Measurements from ENCODE around the gene RBPJL. TPM values are rescaled to one million over a fixed set of nuclear protein-coding genes. Genes with fewer than 3 reads are reported as not detected.

The RBPJL gene
- total and polyA plus RNA-seq, 2 experiments from 2014 or later: not detected

DNA sequence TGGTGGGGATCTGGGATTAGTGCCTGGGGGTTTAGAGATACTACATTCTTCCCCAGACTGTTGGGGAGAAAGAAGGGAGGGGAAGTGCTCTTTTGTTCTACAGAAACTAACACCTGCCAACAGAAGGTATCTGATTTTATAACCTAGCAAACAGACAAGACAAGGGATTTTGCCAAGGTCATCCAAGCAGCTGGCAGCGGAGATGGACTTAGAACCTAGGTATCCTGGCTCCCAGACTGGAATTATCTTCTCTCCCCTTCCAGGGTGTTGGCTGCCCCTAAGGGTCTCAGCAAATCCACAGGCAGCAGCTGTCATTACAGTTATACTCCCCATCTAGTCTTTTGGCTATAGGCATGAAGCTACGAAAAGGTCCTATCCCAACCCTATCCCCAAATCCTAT lies 33.2 kb downstream of the RBPJL start:
- H3K4me3 ChIP-seq: no peak overlapping the region
- H3K9me3 ChIP-seq (ENCODE audit: low read depth): no peaks in the 10 kb centered on the region
- H3K4me2 ChIP-seq: peak overlapping the region; percentile 87
- H3K4me1 ChIP-seq (ENCODE audit: insufficient read depth): peaks cover 82% of the 10 kb centered on the region
- H3K27me3 ChIP-seq: no peaks in the 10 kb centered on the region
- H3K9me2 ChIP-seq (replicated peaks; ENCODE audit: insufficient read depth): no peaks in the 10 kb centered on the region
- TF ChIP-seq, protein P1, sequence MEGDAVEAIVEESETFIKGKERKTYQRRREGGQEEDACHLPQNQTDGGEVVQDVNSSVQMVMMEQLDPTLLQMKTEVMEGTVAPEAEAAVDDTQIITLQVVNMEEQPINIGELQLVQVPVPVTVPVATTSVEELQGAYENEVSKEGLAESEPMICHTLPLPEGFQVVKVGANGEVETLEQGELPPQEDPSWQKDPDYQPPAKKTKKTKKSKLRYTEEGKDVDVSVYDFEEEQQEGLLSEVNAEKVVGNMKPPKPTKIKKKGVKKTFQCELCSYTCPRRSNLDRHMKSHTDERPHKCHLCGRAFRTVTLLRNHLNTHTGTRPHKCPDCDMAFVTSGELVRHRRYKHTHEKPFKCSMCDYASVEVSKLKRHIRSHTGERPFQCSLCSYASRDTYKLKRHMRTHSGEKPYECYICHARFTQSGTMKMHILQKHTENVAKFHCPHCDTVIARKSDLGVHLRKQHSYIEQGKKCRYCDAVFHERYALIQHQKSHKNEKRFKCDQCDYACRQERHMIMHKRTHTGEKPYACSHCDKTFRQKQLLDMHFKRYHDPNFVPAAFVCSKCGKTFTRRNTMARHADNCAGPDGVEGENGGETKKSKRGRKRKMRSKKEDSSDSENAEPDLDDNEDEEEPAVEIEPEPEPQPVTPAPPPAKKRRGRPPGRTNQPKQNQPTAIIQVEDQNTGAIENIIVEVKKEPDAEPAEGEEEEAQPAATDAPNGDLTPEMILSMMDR (IDR thresholded peaks at IDR 0.05; ENCODE audit: poor library complexity): no peak
- 86% methylated on average over 2 of the region's 2 CpGs for WGBS (ENCODE audit: low lambda C conversion rate, missing lambda C conversion rate)
- no peaks in the 10 kb centered on the region for H3K36me3 ChIP-seq (replicated peaks; ENCODE audit: insufficient read depth, low read depth)
- no peak overlapping the region for H2AFZ ChIP-seq
- peaks cover 58% of the 10 kb centered on the region for H3K79me2 ChIP-seq
- H3K27ac ChIP-seq: peak overlapping the region; percentile 96
- H4K20me1 ChIP-seq (ENCODE audit: insufficient read depth, poor library complexity, severe bottlenecking): peaks cover 5% of the 10 kb centered on the region
- no peak for DNase-seq (ENCODE audit: low spot score)

DNA sequence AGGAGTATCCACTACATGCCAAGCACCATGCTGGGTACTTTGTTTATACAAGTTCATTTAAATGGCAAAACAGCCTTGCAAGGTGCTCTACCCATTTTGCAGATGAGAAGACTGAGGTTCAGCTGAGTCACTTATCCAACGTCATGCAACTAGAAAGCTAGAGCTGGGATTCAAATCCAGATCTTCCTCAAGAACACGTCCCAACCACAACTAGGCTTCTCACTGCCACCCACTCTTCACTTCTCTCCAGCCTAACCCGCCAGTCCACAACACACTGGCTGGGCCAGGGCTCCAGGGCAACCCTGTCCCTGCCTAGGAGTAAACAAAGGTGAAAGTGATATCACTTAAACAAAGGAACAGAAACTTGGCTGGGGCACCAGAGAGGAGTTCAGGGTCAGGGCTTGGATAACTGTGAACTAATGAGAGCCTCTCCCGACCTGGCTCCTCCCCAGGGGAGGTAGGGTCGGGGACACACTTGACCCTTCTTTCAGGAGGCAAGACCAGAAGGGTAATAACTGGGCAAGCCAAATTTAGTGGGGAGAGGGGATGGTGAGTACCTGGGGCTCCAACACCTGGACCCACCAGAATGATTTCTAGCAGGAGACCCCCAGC lies 33.7 kb downstream of the RBPJL start:
- Histone ChIP-seq H3K36me3 (replicated peaks; ENCODE audit: insufficient read depth, low read depth) (no peaks in the 10 kb centered on the region), H3K79me2 (peaks cover 58% of the 10 kb centered on the region), H3K27me3 (no peaks in the 10 kb centered on the region), H3K4me2 (peak overlapping the region; percentile 87), H3K27ac (peak overlapping the region; percentile 96), H3K9me2 (replicated peaks; ENCODE audit: insufficient read depth) (no peaks in the 10 kb centered on the region), H4K20me1 (ENCODE audit: insufficient read depth, poor library complexity, severe bottlenecking) (peaks cover 5% of the 10 kb centered on the region), H3K9me3 (ENCODE audit: low read depth) (no peaks in the 10 kb centered on the region), H3K4me3 (no peak overlapping the region), H2AFZ (no peak overlapping the region), H3K4me1 (ENCODE audit: insufficient read depth) (peaks cover 87% of the 10 kb centered on the region)
- peak; percentile 32 for DNase-seq (ENCODE audit: low spot score)
- WGBS (ENCODE audit: low lambda C conversion rate, missing lambda C conversion rate): 62% methylated on average over 5 of the region's 5 CpGs
- no peak for TF ChIP-seq EZH2phosphoT487 (IDR thresholded peaks at IDR 0.05; ENCODE audit: low read depth, severe bottlenecking, unreplicated experiment)
- TF ChIP-seq EZH2 (IDR thresholded peaks at IDR 0.05; ENCODE audit: borderline replicate concordance): no peak
- TF ChIP-seq, protein P1 (IDR thresholded peaks at IDR 0.05; ENCODE audit: poor library complexity): no peak

DNA sequence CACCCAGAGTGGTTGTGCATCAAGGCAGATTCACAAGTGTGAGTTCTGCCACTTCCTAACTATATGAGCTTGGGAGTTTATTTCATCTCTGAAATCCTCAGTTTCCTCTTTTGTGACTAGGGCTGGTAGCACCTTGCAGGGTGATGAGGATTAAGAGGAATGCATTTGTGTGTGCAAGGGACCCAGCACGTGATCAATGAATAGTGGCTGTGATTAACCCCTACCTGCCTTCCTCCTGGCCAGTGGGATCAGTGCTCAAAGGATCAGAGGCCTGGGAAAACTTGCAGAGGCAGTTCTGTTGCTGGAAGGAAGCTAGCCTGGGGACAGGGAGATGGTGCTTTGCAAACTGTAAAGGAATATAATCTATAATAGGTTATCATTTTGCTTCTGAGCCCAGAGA lies 34.3 kb downstream of the RBPJL start:
- peak; percentile 42 for DNase-seq (ENCODE audit: low spot score)
- TF ChIP-seq, protein P1 (IDR thresholded peaks at IDR 0.05; ENCODE audit: poor library complexity): no peak
- no peak for TF ChIP-seq EZH2phosphoT487 (IDR thresholded peaks at IDR 0.05; ENCODE audit: low read depth, severe bottlenecking, unreplicated experiment)
- no peak for TF ChIP-seq EZH2 (IDR thresholded peaks at IDR 0.05; ENCODE audit: borderline replicate concordance)
- H3K9me3 ChIP-seq (ENCODE audit: low read depth): no peaks in the 10 kb centered on the region
- H3K79me2 ChIP-seq: peaks cover 58% of the 10 kb centered on the region
- H3K9me2 ChIP-seq (replicated peaks; ENCODE audit: insufficient read depth): no peaks in the 10 kb centered on the region
- WGBS (ENCODE audit: low lambda C conversion rate, missing lambda C conversion rate): 21% methylated on average over 1 of the region's 1 CpG
- H2AFZ ChIP-seq: no peak overlapping the region
- H3K36me3 ChIP-seq (replicated peaks; ENCODE audit: insufficient read depth, low read depth): no peaks in the 10 kb centered on the region
- peaks cover 93% of the 10 kb centered on the region for H3K4me1 ChIP-seq (ENCODE audit: insufficient read depth)
- peaks cover 2% of the 10 kb centered on the region for H4K20me1 ChIP-seq (ENCODE audit: insufficient read depth, poor library complexity, severe bottlenecking)
- peak overlapping the region; percentile 96 for H3K27ac ChIP-seq
- H3K4me2 ChIP-seq: peak overlapping the region; percentile 87
- no peak overlapping the region for H3K4me3 ChIP-seq
- H3K27me3 ChIP-seq: no peaks in the 10 kb centered on the region
